CD14-positive monocyte (primary cell): ENCODE measurements around the gene CCNK. TPM values are rescaled to one million over a fixed set of nuclear protein-coding genes. Genes with fewer than 3 reads are reported as not detected.

ENCODE experiments used
- DNase-seq, 3 donors: peaks; one replicate each; pipeline ENCODE4 v3.0.0-alpha.2; 2011 to 2022
- H2AFZ ChIP-seq: 2 replicates; pipeline ENCODE4 v1.6.0; 2012; ENCODE audit warnings: mild to moderate bottlenecking, low read depth, low read length, inconsistent platforms; ENCODE audit not compliant: insufficient read depth, poor library complexity, severe bottlenecking
- H3K27ac ChIP-seq, 2 donors: 1 replicate in 1 of 2; 2 replicates in 1 of 2; pipeline ENCODE4 v1.5.1; 2012 to 2013; ENCODE audit warnings: low read length in 2 of 2, control low read depth in 1 of 2, inconsistent platforms in 1 of 2, low read depth in 1 of 2, mild to moderate bottlenecking in 1 of 2
- H3K27me3 ChIP-seq, 2 donors: one replicate each; pipeline versions ENCODE4 v1.6.0 to v1.6.1; 2011 to 2013; ENCODE audit warnings: low read length in 2 of 2; ENCODE audit not compliant: control insufficient read depth in 2 of 2, insufficient read depth in 2 of 2
- H3K36me3 ChIP-seq, 2 donors: replicated peaks in 1 of 2; 1 replicate in 1 of 2; 2 replicates in 1 of 2; pipeline versions ENCODE4 v1.5.1 to v1.6.1; 2012 to 2013; ENCODE audit warnings: low read length in 2 of 2, control low read depth in 1 of 2, inconsistent platforms in 1 of 2, mild to moderate bottlenecking in 1 of 2; ENCODE audit not compliant: insufficient read depth in 2 of 2, control insufficient read depth in 1 of 2
- H3K4me1 ChIP-seq, 2 donors: 1 replicate in 1 of 2; 2 replicates in 1 of 2; pipeline versions ENCODE4 v1.5.1 to v1.6.1; 2012 to 2013; ENCODE audit warnings: low read length in 2 of 2, control low read depth in 1 of 2, inconsistent platforms in 1 of 2, mild to moderate bottlenecking in 1 of 2, moderate library complexity in 1 of 2; ENCODE audit not compliant: insufficient read depth in 2 of 2, control insufficient read depth in 1 of 2
- H3K4me2 ChIP-seq: replicated peaks from 2 replicates; pipeline ENCODE3; 2012; ENCODE audit warnings: low read length, moderate library complexity, mild to moderate bottlenecking; ENCODE audit not compliant: poor library complexity, severe bottlenecking; ENCODE audit errors: extremely low read depth
- H3K4me3 ChIP-seq, 3 experiments: fragments of 200-600 bp in 1 of 3; sonication (generic) in 1 of 3; replicated peaks in 1 of 3; 1 replicate in 2 of 3; 2 replicates in 1 of 3; pipeline ENCODE4 v1.5.1; 2011 to 2013; ENCODE audit warnings: low read length in 3 of 3, mild to moderate bottlenecking in 3 of 3, control low read depth in 2 of 3, low read depth in 2 of 3, inconsistent platforms in 1 of 3, moderate library complexity in 1 of 3
- H3K79me2 ChIP-seq: 2 replicates; pipeline ENCODE4 v1.6.0; 2012; ENCODE audit warnings: mild to moderate bottlenecking, control low read depth, inconsistent platforms, low read length, moderate library complexity; ENCODE audit not compliant: insufficient read depth
- H3K9ac ChIP-seq: 2 replicates; pipeline ENCODE4 v1.6.0; 2017; ENCODE audit warnings: low read length, mild to moderate bottlenecking; ENCODE audit not compliant: insufficient read depth, poor library complexity, severe bottlenecking
- H3K9me3 ChIP-seq, 2 donors: replicated peaks in 1 of 2; 1 replicate in 1 of 2; 2 replicates in 1 of 2; pipeline versions ENCODE4 v1.5.1 to v1.6.1; 2012 to 2013; ENCODE audit warnings: low read length in 2 of 2, control low read depth in 1 of 2; ENCODE audit not compliant: control insufficient read depth in 1 of 2, insufficient read depth in 1 of 2
- H4K20me1 ChIP-seq: 2 replicates; pipeline ENCODE4 v1.6.0; 2012; ENCODE audit warnings: mild to moderate bottlenecking, low read length, control low read depth, moderate library complexity; ENCODE audit not compliant: insufficient read depth
- H3K27ac Mint-ChIP-seq, 7 donors: one replicate each; pipeline ENCODE4 v1.8.0; 2020; ENCODE audit warnings: mild to moderate bottlenecking in 7 of 7, mixed read lengths in 7 of 7, moderate library complexity in 6 of 7, inconsistent platforms in 2 of 7
- H3K27me3 Mint-ChIP-seq, 3 donors: one replicate each; pipeline ENCODE4 v1.8.0; 2021 to 2022; ENCODE audit warnings: low read depth in 3 of 3, mild to moderate bottlenecking in 3 of 3, mixed read lengths in 3 of 3, moderate library complexity in 3 of 3, inconsistent platforms in 1 of 3
- H3K36me3 Mint-ChIP-seq, 2 donors: one replicate each; pipeline ENCODE4 v1.8.0; 2020; ENCODE audit warnings: mixed read lengths in 2 of 2, inconsistent platforms in 1 of 2, mild to moderate bottlenecking in 1 of 2
- H3K4me1 Mint-ChIP-seq: one replicate; pipeline ENCODE4 v1.8.0; 2020; ENCODE audit warnings: mild to moderate bottlenecking, mixed read lengths
- H3K4me3 Mint-ChIP-seq, 2 donors: one replicate each; pipeline ENCODE4 v1.8.0; 2020; ENCODE audit warnings: mild to moderate bottlenecking in 2 of 2, mixed read lengths in 2 of 2, moderate library complexity in 1 of 2
- H3K9me3 Mint-ChIP-seq, 7 donors: one replicate each; pipeline ENCODE4 v1.8.0; 2020 to 2022; ENCODE audit warnings: mixed read lengths in 7 of 7, mild to moderate bottlenecking in 6 of 7, moderate library complexity in 6 of 7, inconsistent platforms in 2 of 7
- CTCF ChIP-seq: fragments of 200-600 bp; IDR thresholded peaks from one replicate; pipeline ENCODE4 v1.8.0; 2022; ENCODE audit warnings: antibody characterized with exemption, mild to moderate bottlenecking
- WGBS: methylation state at CpG from one replicate; pipeline ENCODE4 v1.1.5; 2013; ENCODE audit warnings: missing lambda C conversion rate; ENCODE audit not compliant: insufficient coverage; 5-methylcytosine and 5-hydroxymethylcytosine counted together
- intact Hi-C, 2 donors: fragments of 100-400 bp; cut with micrococcal nuclease; formaldehyde crosslinking; loops; one replicate each; pipeline versions ENCODE4 v1.15.0 to v1.15.1; 2023
- polyA plus RNA-seq, 3 donors: library from polyadenylated mRNA; depleted of rRNA in 1 of 3; unstranded in 2 of 3; stranded (reverse) in 1 of 3; fragments of 300-500 nt in 2 of 3; fragments of >200 nt in 1 of 3; fragmentation: Illumina TruSeq in 2 of 3; gene quantifications; 1 replicate in 2 of 3; 2 replicates in 1 of 3; pipeline ENCODE4 v1.2.3, GENCODE V29; 2012 to 2021

The CCNK gene
- polyA plus RNA-seq, 3 donors = 7.7 to 21.5 (median 14.7) TPM

GRCh38 chr14:99507860-99508640 is 26.8 kb downstream of the CCNK start:
- intact Hi-C loops = no loop called here
- Histone ChIP-seq H3K9ac (no peak overlapping the region), H4K20me1 (peaks cover 17% of the 10 kb centered on the region), H3K27ac (no peak overlapping the region), H3K4me3 (no peak overlapping the region), H3K9me3 (no peaks in the 10 kb centered on the region), H3K4me2 (no peak overlapping the region), H3K79me2 (no peaks in the 10 kb centered on the region), H3K4me1 (no peaks in the 10 kb centered on the region), H3K27me3 (no peaks in the 10 kb centered on the region), H2AFZ (no peak overlapping the region), H3K36me3 (peaks cover 91 to 95% of the 10 kb centered on the region in 2 donors)
- 99% methylated on average over 7 of the region's 13 CpGs for WGBS
- Mint-ChIP-seq H3K27me3 (peaks cover 0 to 2% (median 1%) of the 10 kb centered on the region in 3 donors), H3K36me3 (peaks cover 80 to 92% of the 10 kb centered on the region in 2 donors), H3K4me3 (no peak overlapping the region), H3K4me1 (no peaks in the 10 kb centered on the region), H3K9me3 (no peaks in the 10 kb centered on the region), H3K27ac (peak overlapping the region in 1 of 7 donors; percentile 26)
- no peak for DNase-seq
- no peak for TF ChIP-seq CTCF

- no peak overlapping the region for H2AFZ ChIP-seq
- H3K36me3 Mint-ChIP-seq = peaks cover 70 to 85% of the 10 kb centered on the region in 2 donors
- no peak overlapping the region for H3K27ac ChIP-seq
- no peak for DNase-seq
- H3K4me1 ChIP-seq = no peaks in the 10 kb centered on the region
- H3K27me3 ChIP-seq = no peaks in the 10 kb centered on the region
- peaks cover 17% of the 10 kb centered on the region for H4K20me1 ChIP-seq
- H3K36me3 ChIP-seq = peaks cover 82 to 85% of the 10 kb centered on the region in 2 donors
- peaks cover 0 to 2% (median 1%) of the 10 kb centered on the region in 3 donors for H3K27me3 Mint-ChIP-seq
- no peak overlapping the region for H3K4me2 ChIP-seq
- no peaks in the 10 kb centered on the region for H3K9me3 ChIP-seq
- no peak overlapping the region for H3K4me3 ChIP-seq
- H3K27ac Mint-ChIP-seq = peak overlapping the region in 1 of 7 donors; percentile 22
- no peaks in the 10 kb centered on the region for H3K4me1 Mint-ChIP-seq
- no peak for TF ChIP-seq CTCF
- WGBS = 93% methylated on average over 15 of the region's 23 CpGs
- intact Hi-C loops = no loop called here
- no peak overlapping the region for H3K9ac ChIP-seq
- H3K79me2 ChIP-seq = no peaks in the 10 kb centered on the region
- no peak overlapping the region for H3K4me3 Mint-ChIP-seq
- no peaks in the 10 kb centered on the region for H3K9me3 Mint-ChIP-seq
Observed at GRCh38 chr14:99508896-99509629, 27.9 kb downstream of the CCNK start.
